Measurements from ENCODE around the gene CMSS1.

DNA sequence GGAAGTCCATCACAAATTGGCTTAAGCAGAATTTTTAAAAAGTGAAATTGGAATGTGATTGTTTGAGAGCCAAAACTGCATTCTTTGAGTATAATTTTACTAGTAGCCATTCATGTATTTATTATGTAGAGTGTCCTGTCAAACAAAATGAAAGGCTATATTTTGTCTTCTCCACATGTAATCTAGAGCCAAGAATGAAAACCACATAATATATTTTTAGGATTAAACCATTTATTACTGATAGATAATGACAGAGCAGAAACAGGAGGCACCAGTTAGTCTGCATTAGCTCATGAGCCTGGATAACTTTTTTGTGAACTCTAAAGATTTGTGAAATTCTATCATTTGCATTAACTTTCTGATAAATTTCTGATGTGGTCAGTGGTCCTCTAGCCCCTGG is 166.5 kb downstream of the CMSS1 start:
- TF ChIP-seq EZH2 (IDR thresholded peaks at IDR 0.05; ENCODE audit: borderline replicate concordance, low read depth, low read length, poor library complexity, severe bottlenecking) (no peak), CTCF (conservative IDR thresholded peaks at IDR 0.05; ENCODE audit: low read depth, low read length) (no peak)

All from A673 (cell line).